GM12878 (cell line): ENCODE data around the gene LPIN1. TPM values are rescaled to one million over a fixed set of nuclear protein-coding genes. Genes with fewer than 3 reads are reported as not detected.

Source experiments
- ATF2 ChIP-seq: IDR thresholded peaks from 2 replicates; pipeline ENCODE4 v1.6.1; 2012; ENCODE audit warnings: low read length, inconsistent platforms
- CHD4 ChIP-seq: fragments of 200-600 bp; sonication (generic); IDR thresholded peaks from 2 replicates; pipeline ENCODE4 v1.6.1; 2016; ENCODE audit warnings: mild to moderate bottlenecking
- E4F1 ChIP-seq: fragments of 450-650 bp; IDR thresholded peaks from 2 replicates; pipeline ENCODE4 v1.6.1; 2018; ENCODE audit warnings: borderline replicate concordance, mild to moderate bottlenecking; ENCODE audit not compliant: partially characterized antibody
- HDAC6 ChIP-seq: fragments of 200-600 bp; sonication (generic); IDR thresholded peaks from one replicate; pipeline ENCODE4 v1.8.0; 2017; ENCODE audit warnings: antibody characterized with exemption; ENCODE audit not compliant: unreplicated experiment
- IRF4 ChIP-seq: IDR thresholded peaks from 2 replicates; pipeline ENCODE4 v1.6.1; 2011; ENCODE audit warnings: low read depth, low read length
- IRF5 ChIP-seq: fragments of 450-650 bp; IDR thresholded peaks from 2 replicates; pipeline ENCODE4 v1.6.1; 2017; ENCODE audit warnings: borderline replicate concordance
- KLF5 ChIP-seq: fragments of 450-650 bp; IDR thresholded peaks from 2 replicates; pipeline ENCODE4 v1.6.1; 2014; ENCODE audit warnings: mild to moderate bottlenecking; ENCODE audit not compliant: partially characterized antibody
- MTA2 ChIP-seq: fragments of 450-650 bp; IDR thresholded peaks from 2 replicates; pipeline ENCODE4 v1.6.1; 2016; ENCODE audit warnings: low read depth, mild to moderate bottlenecking, moderate library complexity
- NR2C2 ChIP-seq: IDR thresholded peaks from 2 replicates; pipeline ENCODE4 v1.6.1; 2011; ENCODE audit warnings: borderline replicate concordance, low read depth; ENCODE audit not compliant: control insufficient read depth, insufficient read length
- RB1 ChIP-seq: fragments of 450-650 bp; formaldehyde crosslinking; IDR thresholded peaks from 2 replicates; pipeline ENCODE4 v1.6.1; 2017; ENCODE audit warnings: mild to moderate bottlenecking, borderline replicate concordance
- RBBP5 ChIP-seq: fragments of 200-600 bp; sonication (generic); conservative IDR thresholded peaks from 2 replicates; pipeline ENCODE4 v1.6.1; 2016
- RFX5 ChIP-seq: IDR thresholded peaks from 2 replicates; pipeline ENCODE4 v1.6.1; 2011; ENCODE audit warnings: low read depth, low read length, improper control_type of control experiment
- SMAD1 ChIP-seq: fragments of 450-650 bp; IDR thresholded peaks from 2 replicates; pipeline ENCODE4 v1.6.1; 2018; ENCODE audit warnings: mild to moderate bottlenecking, low read depth; ENCODE audit not compliant: partially characterized antibody
- SMARCA5 ChIP-seq: fragments of 450-650 bp; IDR thresholded peaks from 2 replicates; pipeline ENCODE4 v1.6.1; 2017; ENCODE audit warnings: mild to moderate bottlenecking
- SPI1 ChIP-seq: IDR thresholded peaks from 2 replicates; pipeline ENCODE4 v1.6.1; 2011; ENCODE audit warnings: low read depth, mild to moderate bottlenecking, low read length, moderate library complexity, borderline replicate concordance; ENCODE audit not compliant: insufficient read depth
- TCF7 ChIP-seq: IDR thresholded peaks from 2 replicates; pipeline ENCODE4 v1.6.1; 2014; ENCODE audit warnings: antibody characterized with exemption, borderline replicate concordance
- YBX1 ChIP-seq: fragments of 450-650 bp; IDR thresholded peaks from 2 replicates; pipeline ENCODE4 v1.6.1; 2016; ENCODE audit warnings: antibody characterized with exemption
- ZNF274 ChIP-seq: IDR thresholded peaks from one replicate; pipeline ENCODE4 v1.8.0; 2011; ENCODE audit not compliant: insufficient read length, insufficient read depth
- polyA plus RNA-seq, 11 experiments: library from polyadenylated mRNA; depleted of rRNA in 4 of 11; unstranded in 6 of 11; stranded (reverse) in 5 of 11; fragments of >200 nt; fragmentation: Nextera tagmentation in 4 of 11; fragmentation: Illumina TruSeq in 1 of 11; extraction: Ambion mirVana in 4 of 11; extraction: Trizol in 1 of 11; gene quantifications; 1 replicate in 1 of 11; 2 replicates in 10 of 11; pipeline versions ENCODE4 v1.2.1 to v1.2.3, GENCODE V29; 2011 to 2016; ENCODE audit warnings: inconsistent platforms in 2 of 11, missing spikeins in 2 of 11, low read depth in 1 of 11
- total RNA-seq, 4 experiments: library from RNA; depleted of rRNA in 3 of 4; stranded (reverse); fragments of >200 nt in 3 of 4; fragmentation: Illumina TruSeq in 1 of 4; extraction: Trizol in 1 of 4; gene quantifications; 2 replicates each; pipeline versions ENCODE4 v1.2.1 to v1.2.3, GENCODE V29; 2013 to 2021
- TF ChIP-seq, protein P1 (sequence below), 3 experiments: IDR thresholded peaks in 2 of 3; conservative IDR thresholded peaks in 1 of 3; 2 replicates each; pipeline ENCODE4 v1.5.1; 2011; ENCODE audit warnings: low read depth in 3 of 3, low read length in 3 of 3, mild to moderate bottlenecking in 3 of 3, control low read depth in 2 of 3, moderate library complexity in 2 of 3, inconsistent platforms in 1 of 3, mixed read lengths in 1 of 3; ENCODE audit not compliant: control insufficient read depth in 2 of 3, insufficient read depth in 1 of 3; ENCODE audit errors: extremely low read depth in 1 of 3
- TF ChIP-seq, protein P2 (sequence below): fragments of 450-650 bp; IDR thresholded peaks from 2 replicates; pipeline ENCODE4 v1.6.1; 2016; ENCODE audit warnings: mild to moderate bottlenecking, moderate library complexity, borderline replicate concordance

Gene LPIN1
- total and polyA plus RNA-seq, 10 of the 15 experiments (the other 5 are each of a cell fraction or from before 2014, with no cell fraction given): 18.8 to 82.5 (median 50.3) TPM

- TF ChIP-seq ATF2: peak; percentile 96
- TF ChIP-seq, protein P1, sequence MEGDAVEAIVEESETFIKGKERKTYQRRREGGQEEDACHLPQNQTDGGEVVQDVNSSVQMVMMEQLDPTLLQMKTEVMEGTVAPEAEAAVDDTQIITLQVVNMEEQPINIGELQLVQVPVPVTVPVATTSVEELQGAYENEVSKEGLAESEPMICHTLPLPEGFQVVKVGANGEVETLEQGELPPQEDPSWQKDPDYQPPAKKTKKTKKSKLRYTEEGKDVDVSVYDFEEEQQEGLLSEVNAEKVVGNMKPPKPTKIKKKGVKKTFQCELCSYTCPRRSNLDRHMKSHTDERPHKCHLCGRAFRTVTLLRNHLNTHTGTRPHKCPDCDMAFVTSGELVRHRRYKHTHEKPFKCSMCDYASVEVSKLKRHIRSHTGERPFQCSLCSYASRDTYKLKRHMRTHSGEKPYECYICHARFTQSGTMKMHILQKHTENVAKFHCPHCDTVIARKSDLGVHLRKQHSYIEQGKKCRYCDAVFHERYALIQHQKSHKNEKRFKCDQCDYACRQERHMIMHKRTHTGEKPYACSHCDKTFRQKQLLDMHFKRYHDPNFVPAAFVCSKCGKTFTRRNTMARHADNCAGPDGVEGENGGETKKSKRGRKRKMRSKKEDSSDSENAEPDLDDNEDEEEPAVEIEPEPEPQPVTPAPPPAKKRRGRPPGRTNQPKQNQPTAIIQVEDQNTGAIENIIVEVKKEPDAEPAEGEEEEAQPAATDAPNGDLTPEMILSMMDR (IDR thresholded peaks at IDR 0.05 in 2 of 3, conservative IDR thresholded peaks at IDR 0.05 in 1 of 3; ENCODE audit: control insufficient read depth in 2 of 3, extremely low read depth in 1 of 3, insufficient read depth in 1 of 3, low read depth in 3 of 3, low read length in 3 of 3): no peak; a peak in 1 of 6 replicates
- peak; percentile 18 for TF ChIP-seq KLF5
- peak; percentile 96 for TF ChIP-seq MTA2
- TF ChIP-seq IRF5: no peak
- TF ChIP-seq, protein P2, sequence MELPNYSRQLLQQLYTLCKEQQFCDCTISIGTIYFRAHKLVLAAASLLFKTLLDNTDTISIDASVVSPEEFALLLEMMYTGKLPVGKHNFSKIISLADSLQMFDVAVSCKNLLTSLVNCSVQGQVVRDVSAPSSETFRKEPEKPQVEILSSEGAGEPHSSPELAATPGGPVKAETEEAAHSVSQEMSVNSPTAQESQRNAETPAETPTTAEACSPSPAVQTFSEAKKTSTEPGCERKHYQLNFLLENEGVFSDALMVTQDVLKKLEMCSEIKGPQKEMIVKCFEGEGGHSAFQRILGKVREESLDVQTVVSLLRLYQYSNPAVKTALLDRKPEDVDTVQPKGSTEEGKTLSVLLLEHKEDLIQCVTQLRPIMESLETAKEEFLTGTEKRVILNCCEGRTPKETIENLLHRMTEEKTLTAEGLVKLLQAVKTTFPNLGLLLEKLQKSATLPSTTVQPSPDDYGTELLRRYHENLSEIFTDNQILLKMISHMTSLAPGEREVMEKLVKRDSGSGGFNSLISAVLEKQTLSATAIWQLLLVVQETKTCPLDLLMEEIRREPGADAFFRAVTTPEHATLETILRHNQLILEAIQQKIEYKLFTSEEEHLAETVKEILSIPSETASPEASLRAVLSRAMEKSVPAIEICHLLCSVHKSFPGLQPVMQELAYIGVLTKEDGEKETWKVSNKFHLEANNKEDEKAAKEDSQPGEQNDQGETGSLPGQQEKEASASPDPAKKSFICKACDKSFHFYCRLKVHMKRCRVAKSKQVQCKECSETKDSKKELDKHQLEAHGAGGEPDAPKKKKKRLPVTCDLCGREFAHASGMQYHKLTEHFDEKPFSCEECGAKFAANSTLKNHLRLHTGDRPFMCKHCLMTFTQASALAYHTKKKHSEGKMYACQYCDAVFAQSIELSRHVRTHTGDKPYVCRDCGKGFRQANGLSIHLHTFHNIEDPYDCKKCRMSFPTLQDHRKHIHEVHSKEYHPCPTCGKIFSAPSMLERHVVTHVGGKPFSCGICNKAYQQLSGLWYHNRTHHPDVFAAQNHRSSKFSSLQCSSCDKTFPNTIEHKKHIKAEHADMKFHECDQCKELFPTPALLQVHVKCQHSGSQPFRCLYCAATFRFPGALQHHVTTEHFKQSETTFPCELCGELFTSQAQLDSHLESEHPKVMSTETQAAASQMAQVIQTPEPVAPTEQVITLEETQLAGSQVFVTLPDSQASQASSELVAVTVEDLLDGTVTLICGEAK: 0 out of 2 replicates have a peak, but pooled peaks have one; percentile 4
- no peak for TF ChIP-seq SMARCA5
- TF ChIP-seq CHD4: no peak
- peak; percentile 62 for TF ChIP-seq IRF4
- peak; percentile 99 for TF ChIP-seq SPI1
- no peak for TF ChIP-seq RB1
- no peak for TF ChIP-seq RFX5
- no peak for TF ChIP-seq HDAC6
- TF ChIP-seq SMAD1: no peak
- 0 out of 2 replicates have a peak, but pooled peaks have one; percentile 8 for TF ChIP-seq TCF7
- TF ChIP-seq ZNF274: no peak
- no peak for TF ChIP-seq YBX1
- peak; percentile 33 for TF ChIP-seq E4F1
- no peak for TF ChIP-seq RBBP5
- no peak for TF ChIP-seq NR2C2
These were observed 7.0 kb downstream of the LPIN1 start (continued) for GRCh38 chr2:11753452-11753885.
